H1 (cell line): ENCODE results near the gene MSH2. TPM values are rescaled to one million over a fixed set of nuclear protein-coding genes. Genes with fewer than 3 reads are reported as not detected.

Source experiments
- CTCF ChIA-PET: fragments of 300-600 bp; sonication (Branson Sonifier 250); formaldehyde crosslinking; loops from one replicate; lab custom pipeline; 2021; ENCODE audit not compliant: partially characterized antibody; lab: Charles Lee
- POLR2A ChIA-PET: fragments of 300-600 bp; sonication (Branson Sonifier 250); formaldehyde crosslinking; loops from one replicate; lab custom pipeline; 2021; ENCODE audit warnings: inconsistent platforms; ENCODE audit not compliant: partially characterized antibody; lab: Charles Lee
- DNase-seq, 2 experiments: peaks; one replicate each; pipeline versions ENCODE4 v3.0.0 to v3.0.0-alpha.2; 2010 to 2022; ENCODE audit warnings: low spot score in 2 of 2, low read depth in 1 of 2, mixed read lengths in 1 of 2
- FAIRE-seq: peaks from 2 replicates; lab custom pipeline; 2011; peaks lifted over from hg19 to GRCh38; lab: Jason Lieb, UNC
- H2AFZ ChIP-seq: 2 replicates; pipeline ENCODE4 v1.8.1; 2012; ENCODE audit warnings: low read length, inconsistent platforms
- H2AK5ac ChIP-seq: 2 replicates; pipeline ENCODE4 v1.6.1; 2013; ENCODE audit warnings: low read depth, low read length
- H2BK120ac ChIP-seq: replicated peaks from 2 replicates; pipeline ENCODE3; 2013; ENCODE audit warnings: low read depth, low read length, inconsistent platforms
- H2BK12ac ChIP-seq: 2 replicates; pipeline ENCODE4 v1.6.1; 2013; ENCODE audit warnings: low read depth, low read length
- H2BK15ac ChIP-seq: 2 replicates; pipeline ENCODE4 v1.6.1; 2013; ENCODE audit warnings: low read length
- H2BK20ac ChIP-seq: 2 replicates; pipeline ENCODE4 v1.6.1; 2013; ENCODE audit warnings: low read length
- H2BK5ac ChIP-seq: 2 replicates; pipeline ENCODE4 v1.6.1; 2013; ENCODE audit warnings: low read depth, low read length
- H3K14ac ChIP-seq: 2 replicates; pipeline ENCODE4 v1.6.1; 2013; ENCODE audit warnings: inconsistent platforms; ENCODE audit not compliant: insufficient read length
- H3K18ac ChIP-seq: 2 replicates; pipeline ENCODE4 v1.6.1; 2013; ENCODE audit warnings: low read length; ENCODE audit errors: extremely low read depth
- H3K23ac ChIP-seq: 2 replicates; pipeline ENCODE4 v1.6.1; 2013; ENCODE audit warnings: inconsistent platforms; ENCODE audit not compliant: insufficient read length
- H3K23me2 ChIP-seq: 2 replicates; pipeline ENCODE4 v1.6.1; 2013; ENCODE audit warnings: low read depth, low read length
- H3K27ac ChIP-seq: 2 replicates; pipeline ENCODE4 v1.6.1; 2011; ENCODE audit warnings: low read depth, low read length, inconsistent platforms
- H3K27me3 ChIP-seq, 4 experiments: replicated peaks in 1 of 4; 1 replicate in 1 of 4; 2 replicates in 3 of 4; pipeline versions ENCODE4 v1.6.1 to v1.8.1; 2011 to 2013; ENCODE audit warnings: low read length in 3 of 4, mild to moderate bottlenecking in 3 of 4, inconsistent platforms in 2 of 4, mixed read lengths in 2 of 4, moderate library complexity in 1 of 4; ENCODE audit not compliant: control insufficient read depth in 3 of 4, insufficient read depth in 3 of 4; ENCODE audit errors: extremely low read depth in 1 of 4
- H3K36me3 ChIP-seq, 4 experiments: 2 replicates each; pipeline versions ENCODE4 v1.6.1 to v1.8.1; 2011 to 2013; ENCODE audit warnings: mild to moderate bottlenecking in 4 of 4, low read length in 3 of 4, moderate library complexity in 2 of 4, control low read depth in 1 of 4, inconsistent platforms in 1 of 4; ENCODE audit not compliant: insufficient read depth in 4 of 4, control insufficient read depth in 2 of 4
- H3K4ac ChIP-seq: replicated peaks from 2 replicates; pipeline ENCODE3; 2013; ENCODE audit warnings: low read length, low read depth, mixed read lengths, inconsistent platforms; ENCODE audit not compliant: insufficient read length
- H3K4me1 ChIP-seq, 4 experiments: replicated peaks in 1 of 4; 1 replicate in 1 of 4; 2 replicates in 3 of 4; pipeline versions ENCODE4 v1.6.1 to v1.8.1; 2011 to 2013; ENCODE audit warnings: low read length in 3 of 4, inconsistent platforms in 2 of 4, mixed read lengths in 1 of 4; ENCODE audit not compliant: insufficient read depth in 4 of 4, control insufficient read depth in 3 of 4
- H3K4me2 ChIP-seq, 2 experiments: 2 replicates each; pipeline versions ENCODE4 v1.6.1 to v1.8.1; 2011 to 2013; ENCODE audit warnings: low read depth in 2 of 2, low read length in 2 of 2, control low read depth in 1 of 2, inconsistent platforms in 1 of 2, mild to moderate bottlenecking in 1 of 2; ENCODE audit not compliant: insufficient read depth in 1 of 2
- H3K4me3 ChIP-seq, 4 experiments: fragments of 200-600, 300-600 bp in 1 of 4; sonication (generic), shearing (Covaris generic), sonication (Bioruptor Twin) in 1 of 4; 2 replicates each; pipeline versions ENCODE4 v1.5.1 to v1.8.1; 2011 to 2016; ENCODE audit warnings: low read length in 4 of 4, low read depth in 3 of 4, control low read depth in 2 of 4, inconsistent platforms in 2 of 4, mild to moderate bottlenecking in 2 of 4, mixed read lengths in 1 of 4, moderate library complexity in 1 of 4; ENCODE audit not compliant: insufficient read depth in 2 of 4; ENCODE audit errors: extremely low read depth in 1 of 4
- H3K56ac ChIP-seq: replicated peaks from 2 replicates; pipeline ENCODE3; 2013; ENCODE audit warnings: low read depth, mild to moderate bottlenecking, mixed read lengths, low read length, inconsistent platforms; ENCODE audit not compliant: insufficient read length
- H3K79me1 ChIP-seq: 2 replicates; pipeline ENCODE4 v1.6.1; 2013; ENCODE audit warnings: low read depth, low read length, control low read depth
- H3K79me2 ChIP-seq, 2 experiments: 2 replicates each; pipeline versions ENCODE4 v1.6.1 to v1.8.1; 2012 to 2013; ENCODE audit warnings: low read length in 2 of 2, mild to moderate bottlenecking in 2 of 2, inconsistent platforms in 1 of 2; ENCODE audit not compliant: insufficient read depth in 2 of 2, control insufficient read depth in 1 of 2
- H3K9ac ChIP-seq, 4 experiments: replicated peaks in 1 of 4; 1 replicate in 1 of 4; 2 replicates in 3 of 4; pipeline versions ENCODE4 v1.6.1 to v1.8.1; 2011 to 2013; ENCODE audit warnings: low read depth in 3 of 4, low read length in 3 of 4, control low read depth in 2 of 4, mild to moderate bottlenecking in 2 of 4, moderate library complexity in 2 of 4, inconsistent platforms in 1 of 4; ENCODE audit errors: extremely low read depth in 1 of 4
- H3K9me3 ChIP-seq, 2 experiments: 2 replicates each; pipeline versions ENCODE4 v1.6.1 to v1.8.1; 2012 to 2013; ENCODE audit warnings: mild to moderate bottlenecking in 2 of 2, moderate library complexity in 2 of 2, control low read depth in 1 of 2, inconsistent platforms in 1 of 2, low read depth in 1 of 2, low read length in 1 of 2, mixed read lengths in 1 of 2; ENCODE audit not compliant: insufficient read depth in 2 of 2
- H4K20me1 ChIP-seq, 2 experiments: replicated peaks in 1 of 2; 2 replicates each; pipeline versions ENCODE3 to v1.8.1; 2011 to 2013; ENCODE audit warnings: inconsistent platforms in 2 of 2, low read length in 2 of 2, mild to moderate bottlenecking in 1 of 2; ENCODE audit not compliant: insufficient read depth in 2 of 2, control insufficient read depth in 1 of 2
- H4K5ac ChIP-seq: 2 replicates; pipeline ENCODE4 v1.6.1; 2013; ENCODE audit warnings: low read length, low read depth, mixed read lengths, inconsistent platforms; ENCODE audit not compliant: insufficient read length
- H4K8ac ChIP-seq: 2 replicates; pipeline ENCODE4 v1.8.0; 2013; ENCODE audit warnings: mild to moderate bottlenecking, moderate library complexity, low read length, inconsistent platforms; ENCODE audit not compliant: insufficient read depth; ENCODE audit errors: extremely low read depth
- H4K91ac ChIP-seq: replicated peaks from 2 replicates; pipeline ENCODE3; 2013; ENCODE audit warnings: low read length, mixed read lengths, inconsistent platforms; ENCODE audit not compliant: insufficient read length
- ASH2L ChIP-seq: fragments of 200-600, 300-600 bp; sonication (generic); IDR thresholded peaks from one replicate; pipeline ENCODE4 v1.7.1; 2017; ENCODE audit warnings: low read length
- CEBPB ChIP-seq: IDR thresholded peaks from 2 replicates; pipeline ENCODE4 v1.6.1; 2012; ENCODE audit warnings: low read depth, low read length
- CHD1 ChIP-seq: IDR thresholded peaks from 2 replicates; pipeline ENCODE4 v1.6.1; 2012; ENCODE audit warnings: low read depth, low read length, improper control_type of control experiment
- CTBP2 ChIP-seq: IDR thresholded peaks from 2 replicates; pipeline ENCODE4 v1.7.0; 2011; ENCODE audit warnings: borderline replicate concordance, mild to moderate bottlenecking, moderate library complexity, mixed read lengths, low read length; ENCODE audit not compliant: insufficient read depth, insufficient read length
- EP300 ChIP-seq, 2 experiments: IDR thresholded peaks; 1 replicate in 1 of 2; 2 replicates in 1 of 2; pipeline ENCODE4 v1.6.1; 2011 to 2012; ENCODE audit warnings: low read depth in 2 of 2, low read length in 2 of 2, mild to moderate bottlenecking in 2 of 2, borderline replicate concordance in 1 of 2, inconsistent platforms in 1 of 2, moderate library complexity in 1 of 2
- NANOG ChIP-seq: IDR thresholded peaks from 2 replicates; pipeline ENCODE4 v1.6.1; 2011; ENCODE audit warnings: low read length, low read depth, mild to moderate bottlenecking, inconsistent platforms; ENCODE audit not compliant: insufficient read depth, poor library complexity, severe bottlenecking
- RNF2 ChIP-seq: fragments of 200-900, 300-1000 bp; sonication (generic); IDR thresholded peaks from 2 replicates; pipeline ENCODE4 v1.7.1; 2016; ENCODE audit warnings: borderline replicate concordance, low read depth, mild to moderate bottlenecking, antibody characterized with exemption, low read length; ENCODE audit not compliant: poor library complexity, severe bottlenecking; ENCODE audit errors: missing control alignments
- SP2 ChIP-seq: IDR thresholded peaks from 2 replicates; pipeline ENCODE4 v1.6.1; 2012; ENCODE audit warnings: mild to moderate bottlenecking, low read length, inconsistent platforms
- ZNF274 ChIP-seq: IDR thresholded peaks from 2 replicates; pipeline ENCODE4 v1.7.0; 2012; ENCODE audit warnings: low read length, borderline replicate concordance; ENCODE audit errors: extremely low read depth
- WGBS, 2 experiments: shearing (Covaris generic) in 1 of 2; methylation state at CpG; one replicate each; pipeline versions ENCODE4 v1.1.6 to v1.1.7; 2013 to 2015; ENCODE audit warnings: low lambda C conversion rate in 2 of 2, mixed read lengths in 2 of 2, inconsistent platforms in 1 of 2, low coverage in 1 of 2, missing lambda C conversion rate in 1 of 2; ENCODE audit not compliant: insufficient replicate concordance in 2 of 2, insufficient coverage in 1 of 2, insufficient read length in 1 of 2; ENCODE audit errors: extremely low coverage in 1 of 2, missing lambda C conversion rate in 1 of 2; 5-methylcytosine and 5-hydroxymethylcytosine counted together
- polyA plus RNA-seq, 7 experiments: library from polyadenylated mRNA; depleted of rRNA in 3 of 7; stranded (reverse) in 5 of 7; unstranded in 2 of 7; fragments of >200 nt in 5 of 7; fragments of 200-250 nt in 2 of 7; gene quantifications; 1 replicate in 5 of 7; 2 replicates in 1 of 7; 4 replicates in 1 of 7; pipeline versions ENCODE4 v1.2.1 to v1.2.3, GENCODE V29; 2011 to 2013; ENCODE audit warnings: missing spikeins in 2 of 7, mixed read lengths in 2 of 7
- total RNA-seq: library from RNA; stranded (reverse); fragmentation: NEBNext Ultra II Directional; extraction: Animal tissue kit (Norgen Biotek cat#: 25700); gene quantifications from 2 replicates; pipeline ENCODE4 v1.2.1, GENCODE V29; 2021

MSH2 gene
- total and polyA plus RNA-seq, 2 of the 8 experiments (the other 6 are each of a cell fraction or from before 2014, with no cell fraction given) = 64.1 to 228 TPM

DNA sequence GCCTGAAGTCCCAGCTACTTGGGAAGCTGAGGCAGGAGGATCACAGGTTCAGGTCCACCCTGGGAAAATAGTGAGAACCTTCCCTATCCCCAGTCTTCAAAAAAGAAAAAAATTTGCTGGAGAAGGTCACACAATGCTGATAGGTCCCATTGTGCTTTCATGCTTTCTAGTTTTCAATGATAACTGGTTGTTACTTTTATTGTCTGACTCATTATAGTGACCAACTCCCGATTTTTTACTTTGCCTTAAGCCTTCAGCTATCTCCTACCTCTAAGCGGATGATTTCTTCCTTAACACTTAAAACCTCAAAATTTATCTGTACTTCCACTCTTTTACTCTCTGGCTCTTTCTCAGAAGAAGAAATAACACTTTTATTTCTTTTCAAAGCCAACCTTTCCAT is 17.3 kb downstream of the MSH2 start:
- Histone ChIP-seq H3K4me3 (no peak overlapping the region), H3K4me2 (no peak overlapping the region), H3K23ac (no peak overlapping the region), H2BK15ac (no peak overlapping the region), H3K36me3 (peaks cover 15 to 80% (median 49%) of the 10 kb centered on the region in 4 experiments), H3K14ac (no peak overlapping the region), H4K8ac (no peak overlapping the region), H3K18ac (no peak overlapping the region), H3K9ac (no peak overlapping the region), H2BK5ac (no peak overlapping the region), H4K5ac (no peak overlapping the region), H3K79me2 (peaks cover 0 to 17% of the 10 kb centered on the region in 2 experiments; a peak in 2 of 4 replicates), H2BK20ac (no peak overlapping the region), H3K27ac (no peak overlapping the region), H4K91ac (no peak overlapping the region), H3K79me1 (no peaks in the 10 kb centered on the region), H2BK120ac (no peak overlapping the region), H3K27me3 (no peaks in the 10 kb centered on the region), H3K4me1 (no peaks in the 10 kb centered on the region), H2AK5ac (no peak overlapping the region), H3K23me2 (no peaks in the 10 kb centered on the region), H2BK12ac (no peak overlapping the region), H2AFZ (no peak overlapping the region), H3K9me3 (no peaks in the 10 kb centered on the region), H3K4ac (no peak overlapping the region), H4K20me1 (peaks cover 0 to 3% of the 10 kb centered on the region in 2 experiments), H3K56ac (no peak overlapping the region)
- WGBS, 2 experiments = 94% methylated on average over 2 of the region's 2 CpGs; no CpG with 5 or more reads in 1 of the 2 experiments
- ChIA-PET POLR2A (interaction anchor here (0.6 to 1.4 kb wide), 2 partner anchors 17 to 402 kb away, joined by 3 read pairs; partner anchors contain the start of gene MSH2), CTCF (no interaction called here)
- no peak for TF ChIP-seq CTBP2
- no peak for TF ChIP-seq ZNF274
- TF ChIP-seq RNF2 = no peak
- no peak for TF ChIP-seq CEBPB
- no peak for TF ChIP-seq SP2
- TF ChIP-seq NANOG = no peak
- no peak for TF ChIP-seq EP300 (IDR thresholded peaks at IDR 0.05; ENCODE audit: borderline replicate concordance in 1 of 2, low read depth in 2 of 2, low read length in 2 of 2)
- TF ChIP-seq CHD1 = no peak
- TF ChIP-seq ASH2L = no peak
- DNase-seq (no peak), FAIRE-seq (no peak)
